Ovary (tissue), 9 donors: ENCODE data around the gene S100A1. TPM values are rescaled to one million over a fixed set of nuclear protein-coding genes. Genes with fewer than 3 reads are reported as not detected.

Experiments
- DNase-seq, 5 donors: peaks; one replicate each; pipeline ENCODE4 v3.0.0-alpha.2; 2019 to 2020
- H3K27ac ChIP-seq, 2 donors: fragments of 200-600 bp; one replicate each; pipeline versions ENCODE4 v1.5.1 to v1.8.0; 2019 to 2022
- H3K27me3 ChIP-seq: fragments of 200-600 bp; one replicate; pipeline ENCODE4 v1.8.0; 2022
- H3K36me3 ChIP-seq: fragments of 200-600 bp; sonication (generic); one replicate; pipeline ENCODE4 v1.5.1; 2019
- H3K4me1 ChIP-seq: one replicate; pipeline ENCODE4 v1.8.1; 2013; ENCODE audit warnings: mild to moderate bottlenecking, moderate library complexity; ENCODE audit not compliant: insufficient read depth
- H3K4me3 ChIP-seq: fragments of 200-600 bp; sonication (generic); one replicate; pipeline ENCODE4 v1.5.1; 2017
- H3K9me3 ChIP-seq, 2 donors: fragments of 200-600 bp in 1 of 2; sonication (generic) in 1 of 2; one replicate each; pipeline versions ENCODE4 v1.5.1 to v1.8.1; 2013 to 2019; ENCODE audit warnings: mild to moderate bottlenecking in 1 of 2, moderate library complexity in 1 of 2
- EP300 ChIP-seq: sonication (generic); formaldehyde crosslinking; IDR thresholded peaks from one replicate; pipeline ENCODE4 v1.6.1; 2017; ENCODE audit warnings: antibody characterized with exemption
- POLR2A ChIP-seq: fragments of 450-650 bp; IDR thresholded peaks from one replicate; pipeline ENCODE4 v1.6.1; 2017; ENCODE audit warnings: antibody characterized with exemption, mild to moderate bottlenecking, moderate library complexity
- WGBS, 3 donors: extraction: QIAGEN DNeasy Blood & Tissue Kit in 1 of 3; methylation state at CpG; one replicate each; pipeline versions ENCODE4 v1.1.5 to v1.1.7; 2013 to 2017; 5-methylcytosine and 5-hydroxymethylcytosine counted together
- intact Hi-C, 4 donors: fragments of 100-400 bp; cut with DNase I; formaldehyde crosslinking; loops; one replicate each; pipeline versions ENCODE4 v1.11.0 to v1.15.1; 2022 to 2023
- polyA plus RNA-seq, 2 donors: library from polyadenylated mRNA; stranded (reverse); fragments of 200-250 nt in 1 of 2; fragments of 350-450 nt in 1 of 2; fragmentation: Illumina TruSeq in 1 of 2; extraction: RNeasy Lipid Tissue Mini Kit (QIAGEN cat#74804) in 1 of 2; gene quantifications; one replicate each; pipeline ENCODE4 v1.2.3, GENCODE V29; 2013 to 2014
- total RNA-seq, 7 donors: library from RNA; depleted of rRNA in 2 of 7; stranded (reverse); fragments of >200 nt in 2 of 7; fragmentation: NEBNext Ultra II Directional in 3 of 7; extraction: Animal tissue kit (Norgen Biotek cat#: 25700) in 3 of 7; gene quantifications; one replicate each; pipeline versions ENCODE4 v1.1.0 to v1.2.4, GENCODE V29; 2016 to 2023
- TF ChIP-seq, protein P1 (sequence below), 3 donors: fragments of 450-650 bp in 2 of 3; fragments of 200-600 bp in 1 of 3; IDR thresholded peaks; one replicate each; pipeline versions ENCODE4 v1.5.1 to v1.8.0; 2016 to 2022; ENCODE audit warnings: antibody characterized with exemption in 3 of 3, mild to moderate bottlenecking in 1 of 3
- donor health status: DM: no; HTN: no; CAD: no; lungs with moderate emphysema.
- donor health status: DM: no; HTN: no; CAD: no.
- donor health status: Bipolar disorder and iron deficiency.
- donor health status: DM: yes; HTN: yes; CAD: no.
- donor health status: DM: no; HTN: no; CAD: no.
- donor health status: DM: yes; HTN: yes; CAD: no.

The S100A1 gene
- total and polyA plus RNA-seq, 9 donors = 0.91 to 77.2 (median 1.3) TPM; not detected in 1

DNA sequence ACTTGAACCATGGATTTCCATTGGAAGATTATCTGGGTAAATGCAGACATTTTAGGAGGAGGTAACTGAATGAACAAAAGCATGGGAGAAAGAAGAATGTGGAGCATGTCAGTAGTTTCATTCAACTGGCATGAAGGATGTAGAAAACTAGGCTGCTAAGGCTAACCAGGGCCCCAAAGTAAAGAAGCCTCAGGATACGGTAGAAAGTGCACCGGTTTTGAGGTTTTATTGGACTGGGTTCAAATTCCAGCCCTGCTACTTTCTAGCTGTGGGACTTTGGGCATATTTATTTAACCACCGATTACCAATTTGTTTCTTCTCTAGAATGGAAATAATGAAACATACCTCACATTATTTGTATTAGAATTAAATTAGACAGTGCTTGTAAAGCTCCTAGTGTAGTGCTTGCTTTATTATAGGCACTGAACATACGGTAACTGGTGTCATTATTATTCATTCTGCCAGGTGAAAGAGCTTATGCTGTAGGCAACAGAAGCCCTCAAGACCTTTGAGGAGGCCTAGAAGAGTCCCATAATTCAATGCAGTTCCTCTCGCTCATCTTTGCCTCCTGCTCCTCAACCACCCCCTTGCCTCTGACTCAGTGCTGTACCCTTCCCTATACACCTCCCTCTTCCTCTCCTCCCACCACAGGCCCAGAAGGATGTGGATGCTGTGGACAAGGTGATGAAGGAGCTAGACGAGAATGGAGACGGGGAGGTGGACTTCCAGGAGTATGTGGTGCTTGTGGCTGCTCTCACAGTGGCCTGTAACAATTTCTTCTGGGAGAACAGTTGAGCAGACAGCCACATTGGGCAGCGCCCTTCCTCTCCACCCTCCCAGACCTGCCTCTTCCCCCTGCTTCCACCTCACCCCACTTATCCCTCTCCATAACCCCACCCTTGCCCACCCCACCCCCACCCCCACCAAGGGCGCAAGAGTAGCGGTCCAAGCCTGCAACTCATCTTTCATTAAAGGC is 3.1 kb downstream of the S100A1 start:
- Histone ChIP-seq H3K27me3 (no peaks in the 10 kb centered on the region), H3K4me1 (peaks cover 7% of the 10 kb centered on the region), H3K9me3 (no peaks in the 10 kb centered on the region), H3K4me3 (no peak overlapping the region), H3K36me3 (no peaks in the 10 kb centered on the region), H3K27ac (no peak overlapping the region)
- TF ChIP-seq EP300 (no peak), POLR2A (no peak)
- TF ChIP-seq, protein P1, sequence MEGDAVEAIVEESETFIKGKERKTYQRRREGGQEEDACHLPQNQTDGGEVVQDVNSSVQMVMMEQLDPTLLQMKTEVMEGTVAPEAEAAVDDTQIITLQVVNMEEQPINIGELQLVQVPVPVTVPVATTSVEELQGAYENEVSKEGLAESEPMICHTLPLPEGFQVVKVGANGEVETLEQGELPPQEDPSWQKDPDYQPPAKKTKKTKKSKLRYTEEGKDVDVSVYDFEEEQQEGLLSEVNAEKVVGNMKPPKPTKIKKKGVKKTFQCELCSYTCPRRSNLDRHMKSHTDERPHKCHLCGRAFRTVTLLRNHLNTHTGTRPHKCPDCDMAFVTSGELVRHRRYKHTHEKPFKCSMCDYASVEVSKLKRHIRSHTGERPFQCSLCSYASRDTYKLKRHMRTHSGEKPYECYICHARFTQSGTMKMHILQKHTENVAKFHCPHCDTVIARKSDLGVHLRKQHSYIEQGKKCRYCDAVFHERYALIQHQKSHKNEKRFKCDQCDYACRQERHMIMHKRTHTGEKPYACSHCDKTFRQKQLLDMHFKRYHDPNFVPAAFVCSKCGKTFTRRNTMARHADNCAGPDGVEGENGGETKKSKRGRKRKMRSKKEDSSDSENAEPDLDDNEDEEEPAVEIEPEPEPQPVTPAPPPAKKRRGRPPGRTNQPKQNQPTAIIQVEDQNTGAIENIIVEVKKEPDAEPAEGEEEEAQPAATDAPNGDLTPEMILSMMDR (IDR thresholded peaks at IDR 0.05) = no peak
- intact Hi-C loops = loop anchor here in 1 of 4 donors (10.0 kb wide), 1 partner anchor 117 kb away; no protein-coding TSS in a partner anchor
- peak in 1 of 5 donors; percentile 26 for DNase-seq
- WGBS, 3 donors = 79 to 81% (median 80%) methylated on average over 10 of the region's 10 CpGs

GRCh38 chr1:153633161-153633753 is 5.0 kb downstream of the S100A1 start:
- DNase-seq = peak in 1 of 5 donors; percentile 62
- H3K4me1 ChIP-seq = peaks cover 11% of the 10 kb centered on the region

GRCh38 chr1:153633754-153634665 is 5.8 kb downstream of the S100A1 start, which contains the start of gene CHTOP:
TSS of gene CHTOP (plus strand) at chr1:153634066. CDS start at chr1:153636589, 2,523 bp downstream.
- Histone ChIP-seq H3K4me3 (peak within 1 kb of the TSS; percentile 95), H3K36me3 (no peaks in the 10 kb centered on the region), H3K27ac (peak within 1 kb of the TSS; percentile 97 to 98), H3K27me3 (no peaks in the 10 kb centered on the region), H3K4me1 (peaks cover 11% of the 10 kb centered on the region), H3K9me3 (no peaks in the 10 kb centered on the region)
- 1 to 2% (median 1%) methylated on average over 63 to 65 of the region's 65 CpGs for WGBS, 3 donors
- intact Hi-C loops = loop anchor here in 1 of 4 donors (10.0 kb wide), 1 partner anchor 119 kb away; no protein-coding TSS in a partner anchor
- DNase-seq = peak; percentile 98 to 99 (median 99)
- TF ChIP-seq EP300 (no peak), POLR2A (peak; percentile 89)
- TF ChIP-seq, protein P1 (IDR thresholded peaks at IDR 0.05) = peak in 1 of 3 donors; percentile 44

More at GRCh38 chr1:153633161-153633753, 5.0 kb downstream of the S100A1 start:
- intact Hi-C loops = loop anchor here in 1 of 4 donors (10.0 kb wide), 1 partner anchor 118 kb away; no protein-coding TSS in a partner anchor
- Histone ChIP-seq H3K4me3 (peak overlapping the region; percentile 33), H3K27me3 (no peaks in the 10 kb centered on the region), H3K27ac (peak overlapping the region in 1 of 2 donors; percentile 98), H3K36me3 (no peaks in the 10 kb centered on the region), H3K9me3 (no peaks in the 10 kb centered on the region)
- TF ChIP-seq EP300 (no peak), POLR2A (no peak)
- TF ChIP-seq, protein P1 (IDR thresholded peaks at IDR 0.05) = peak in 1 of 3 donors; percentile 14
- 28 to 34% (median 34%) methylated on average over 18 of the region's 18 CpGs for WGBS, 3 donors
